Measurements from ENCODE around the gene FBXW5.

FBXW5 gene

GRCh38 chr9:136944519-136945332, at the start of gene FBXW5, which contains the start of gene C8G:
Gene FBXW5, minus strand, starts transcription at chr9:136944738. Its CDS starts 655 bp downstream, at chr9:136944083.
Gene C8G, plus strand, starts transcription at chr9:136945243. Its CDS starts 78 bp downstream, at chr9:136945321.
- DNase-seq (ENCODE audit: low read depth) = peak; percentile 83

GRCh38 chr9:136992819-136993369, 48.4 kb upstream of the FBXW5 start:
- DNase-seq (ENCODE audit: low read depth) = no peak

GRCh38 chr9:136991993-136992818, 47.7 kb upstream of the FBXW5 start, which contains the start of gene PAXX:
Gene PAXX, plus strand, starts transcription at chr9:136992422. Its CDS starts 22 bp downstream, at chr9:136992444.
- DNase-seq (ENCODE audit: low read depth) = peak; percentile 85

GRCh38 chr9:136990242-136990911, 45.8 kb upstream of the FBXW5 start:
- no peak for DNase-seq (ENCODE audit: low read depth)

GRCh38 chr9:136988872-136989271, 44.3 kb upstream of the FBXW5 start:
- no peak for DNase-seq (ENCODE audit: low read depth)

GRCh38 chr9:136985853-136986252, 41.3 kb upstream of the FBXW5 start:
- no peak for DNase-seq (ENCODE audit: low read depth)

- no peak for DNase-seq (ENCODE audit: low read depth)
Measured at GRCh38 chr9:136985027-136985602, 40.6 kb upstream of the FBXW5 start.

GRCh38 chr9:136984464-136985026, 40.0 kb upstream of the FBXW5 start:
- no peak for DNase-seq (ENCODE audit: low read depth)

- DNase-seq (ENCODE audit: low read depth) = no peak
Measured at GRCh38 chr9:136983656-136984314, 39.2 kb upstream of the FBXW5 start.

GRCh38 chr9:136983167-136983566, 38.6 kb upstream of the FBXW5 start:
- no peak for DNase-seq (ENCODE audit: low read depth)

- no peak for DNase-seq (ENCODE audit: low read depth)
Measured at GRCh38 chr9:136982232-136983051, 37.9 kb upstream of the FBXW5 start, which contains the start of gene LCNL1. Gene LCNL1, plus strand, starts transcription at chr9:136982993. Its CDS starts 594 bp downstream, at chr9:136983587.

GRCh38 chr9:136981588-136982231, 37.2 kb upstream of the FBXW5 start:
- DNase-seq (ENCODE audit: low read depth) = no peak

GRCh38 chr9:136980669-136981478, 36.3 kb upstream of the FBXW5 start:
- DNase-seq (ENCODE audit: low read depth) = no peak

- no peak for DNase-seq (ENCODE audit: low read depth)
Measured at GRCh38 chr9:136979769-136980587, 35.4 kb upstream of the FBXW5 start.

- no peak for DNase-seq (ENCODE audit: low read depth)
Measured at GRCh38 chr9:136978865-136979544, 34.5 kb upstream of the FBXW5 start.

GRCh38 chr9:136978073-136978864, 33.7 kb upstream of the FBXW5 start:
- DNase-seq (ENCODE audit: low read depth) = peak; percentile 53
